Activated effector memory CD4-positive, alpha-beta T cell treated with Interleukin-2 at 50 U/mL for 16 hours (primary cell): Measurements from ENCODE around the gene SNX32.
A peak's percentile ranks its signal among the peaks of the same experiment; 100 is the strongest.
"Not testable (repeated sequence)": the region's sequence is repeated elsewhere in the genome, so short reads cannot be mapped to it uniquely, and the experiment has no call there.

Source experiments
- DNase-seq: peaks from one replicate; pipeline ENCODE4 v3.0.0-alpha.2; 2020

Gene SNX32

GRCh38 chr11:65887723-65888162, 54.0 kb downstream of the SNX32 start:
- DNase-seq, result no peak

- peak; percentile 94 for DNase-seq
Measured at GRCh38 chr11:65888163-65888814, 54.5 kb downstream of the SNX32 start, which contains the start of gene FIBP. Gene FIBP, minus strand, starts transcription at chr11:65888471. Its CDS starts 53 bp downstream, at chr11:65888418.

- DNase-seq, result peak; percentile 97
Measured at GRCh38 chr11:65890324-65891218, 56.8 kb downstream of the SNX32 start, which contains the start of gene CCDC85B. Gene CCDC85B, plus strand, starts transcription at chr11:65890673. Its CDS starts 111 bp downstream, at chr11:65890784.

- no peak for DNase-seq
Measured at GRCh38 chr11:65891219-65892136, 57.7 kb downstream of the SNX32 start.

GRCh38 chr11:65892137-65892540, 58.4 kb downstream of the SNX32 start:
- DNase-seq, result not testable (repeated sequence)

GRCh38 chr11:65892661-65893317, 59.0 kb downstream of the SNX32 start:
- DNase-seq, result no peak

GRCh38 chr11:65894034-65894591, 60.4 kb downstream of the SNX32 start:
- no peak for DNase-seq

- DNase-seq, result no peak
Measured at GRCh38 chr11:65895482-65895981, 61.8 kb downstream of the SNX32 start.

GRCh38 chr11:65896034-65896999, 62.6 kb downstream of the SNX32 start:
- DNase-seq, result no peak

- DNase-seq, result no peak
Measured at GRCh38 chr11:65897020-65897471, 63.3 kb downstream of the SNX32 start.

- DNase-seq, result no peak
Measured at GRCh38 chr11:65898656-65899355, 65.0 kb downstream of the SNX32 start.

- DNase-seq, result peak; percentile 35
Measured at GRCh38 chr11:65899356-65900124, 65.8 kb downstream of the SNX32 start.

GRCh38 chr11:65900125-65900898, 66.5 kb downstream of the SNX32 start, which contains the start of gene FOSL1:
Gene FOSL1, minus strand, starts transcription at chr11:65900388. Its CDS starts 49 bp downstream, at chr11:65900339.
- DNase-seq, result peak; percentile 86

GRCh38 chr11:65900899-65901180, 67.1 kb downstream of the SNX32 start:
- DNase-seq, result no peak

GRCh38 chr11:65903068-65903481, 69.3 kb downstream of the SNX32 start:
- no peak for DNase-seq
